Neuronal stem cell (in vitro differentiated cells): ENCODE measurements around the gene NALCN.

Source experiments
- DNase-seq: peaks from one replicate; pipeline ENCODE4 v3.0.0-alpha.2; 2013; ENCODE audit warnings: low spot score
- H2AFZ ChIP-seq: one replicate; pipeline ENCODE4 v1.6.1; 2013; ENCODE audit warnings: mild to moderate bottlenecking, low read length, inconsistent platforms
- H2AK5ac ChIP-seq: 2 replicates; pipeline ENCODE4 v1.6.1; 2013; ENCODE audit warnings: low read depth, mild to moderate bottlenecking, inconsistent platforms, low read length, moderate library complexity, mixed read lengths
- H2BK120ac ChIP-seq: 2 replicates; pipeline ENCODE4 v1.6.1; 2013; ENCODE audit warnings: low read depth, mild to moderate bottlenecking, inconsistent platforms, low read length, moderate library complexity, mixed read lengths
- H2BK12ac ChIP-seq: one replicate; pipeline ENCODE4 v1.6.1; 2013; ENCODE audit warnings: low read length, inconsistent platforms
- H2BK15ac ChIP-seq: 2 replicates; pipeline ENCODE4 v1.6.1; 2013; ENCODE audit warnings: mild to moderate bottlenecking, low read length, inconsistent platforms, mixed read lengths
- H2BK5ac ChIP-seq: one replicate; pipeline ENCODE4 v1.6.1; 2013; ENCODE audit warnings: inconsistent platforms, mild to moderate bottlenecking, low read length, moderate library complexity
- H3K14ac ChIP-seq: one replicate; pipeline ENCODE4 v1.6.1; 2013; ENCODE audit warnings: low read length, inconsistent platforms
- H3K18ac ChIP-seq: 2 replicates; pipeline ENCODE4 v1.6.1; 2013; ENCODE audit warnings: low read length, inconsistent platforms
- H3K23ac ChIP-seq: 2 replicates; pipeline ENCODE4 v1.6.1; 2013; ENCODE audit warnings: low read depth, mild to moderate bottlenecking, mixed read lengths, low read length, inconsistent platforms; ENCODE audit not compliant: poor library complexity
- H3K27ac ChIP-seq: replicated peaks from 3 replicates; pipeline ENCODE4 v1.5.1; 2013; ENCODE audit warnings: low read length, inconsistent platforms
- H3K27me3 ChIP-seq, 3 experiments: 2 replicates each; pipeline ENCODE4 v1.6.1; 2013; ENCODE audit warnings: low read length in 3 of 3, mild to moderate bottlenecking in 2 of 3, inconsistent platforms in 1 of 3, low read depth in 1 of 3, mixed read lengths in 1 of 3, moderate library complexity in 1 of 3; ENCODE audit not compliant: control insufficient read depth in 3 of 3, insufficient read depth in 3 of 3
- H3K36me3 ChIP-seq, 2 donors: replicated peaks in 1 of 2; 2 replicates each; pipeline ENCODE4 v1.6.1; 2013; ENCODE audit warnings: low read length in 2 of 2; ENCODE audit not compliant: control insufficient read depth in 2 of 2, insufficient read depth in 2 of 2
- H3K4ac ChIP-seq: 2 replicates; pipeline ENCODE4 v1.6.1; 2013; ENCODE audit warnings: inconsistent platforms, mild to moderate bottlenecking, low read length, moderate library complexity
- H3K4me1 ChIP-seq, 2 donors: 1 replicate in 1 of 2; 2 replicates in 1 of 2; pipeline ENCODE4 v1.6.1; 2013; ENCODE audit warnings: low read length in 2 of 2, low read depth in 1 of 2; ENCODE audit not compliant: control insufficient read depth in 2 of 2, insufficient read depth in 1 of 2
- H3K4me2 ChIP-seq: one replicate; pipeline ENCODE4 v1.6.1; 2013; ENCODE audit warnings: mild to moderate bottlenecking, low read length, inconsistent platforms; ENCODE audit not compliant: insufficient read depth, poor library complexity, severe bottlenecking
- H3K4me3 ChIP-seq, 2 donors: 2 replicates each; pipeline ENCODE4 v1.5.1; 2013; ENCODE audit warnings: low read length in 2 of 2, mild to moderate bottlenecking in 2 of 2, inconsistent platforms in 1 of 2, moderate library complexity in 1 of 2
- H3K79me1 ChIP-seq: one replicate; pipeline ENCODE4 v1.6.1; 2013; ENCODE audit warnings: low read depth, mild to moderate bottlenecking, inconsistent platforms, low read length, moderate library complexity
- H3K9ac ChIP-seq: one replicate; pipeline ENCODE4 v1.6.1; 2013; ENCODE audit warnings: mild to moderate bottlenecking, low read depth, low read length, inconsistent platforms; ENCODE audit not compliant: poor library complexity
- H3K9me3 ChIP-seq, 2 donors: replicated peaks in 1 of 2; 2 replicates each; pipeline versions ENCODE3 to v1.6.1; 2013; ENCODE audit warnings: low read length in 2 of 2, mild to moderate bottlenecking in 2 of 2, inconsistent platforms in 1 of 2, low read depth in 1 of 2, mixed read lengths in 1 of 2, moderate library complexity in 1 of 2; ENCODE audit not compliant: control insufficient read depth in 2 of 2, insufficient read depth in 1 of 2
- H4K8ac ChIP-seq: one replicate; pipeline ENCODE4 v1.6.1; 2013; ENCODE audit warnings: low read depth, mild to moderate bottlenecking, inconsistent platforms, low read length, moderate library complexity
- H4K91ac ChIP-seq: one replicate; pipeline ENCODE4 v1.6.1; 2013; ENCODE audit warnings: low read length, low read depth, mild to moderate bottlenecking, inconsistent platforms; ENCODE audit not compliant: poor library complexity
- WGBS, 2 donors: extraction: QIAGEN DNeasy Blood & Tissue Kit; methylation state at CpG; one replicate each; pipeline ENCODE4 v1.1.7; 2013; ENCODE audit warnings: missing lambda C conversion rate in 2 of 2, mixed read lengths in 1 of 2; ENCODE audit not compliant: insufficient read length in 2 of 2, insufficient replicate concordance in 1 of 2; ENCODE audit errors: extremely low coverage in 2 of 2; 5-methylcytosine and 5-hydroxymethylcytosine counted together

NALCN gene

DNA sequence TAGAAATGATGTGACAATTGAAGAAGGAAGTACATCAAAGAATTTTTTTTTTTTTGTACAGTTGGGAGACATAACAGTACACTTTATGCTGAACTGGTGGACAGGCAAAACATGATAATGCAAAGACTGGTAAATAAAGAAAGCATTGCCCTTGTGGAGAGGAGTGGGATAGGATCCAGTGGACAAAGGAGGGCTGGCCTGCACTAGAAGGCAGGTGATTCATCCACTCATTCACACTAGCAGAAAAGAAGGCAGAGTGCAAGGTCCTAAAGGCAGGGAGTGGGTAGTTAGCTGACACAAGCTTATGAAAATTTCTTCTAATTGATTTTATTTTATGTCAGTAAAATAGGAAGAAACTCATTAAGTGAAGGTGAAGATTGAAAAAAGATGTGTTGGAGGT is 17.6 kb upstream of the NALCN start:
- H3K9me3 ChIP-seq, result peaks cover 0 to 1% of the 10 kb centered on the region in 2 donors
- H3K4me3 ChIP-seq, result no peak overlapping the region
- no peak overlapping the region for H2BK120ac ChIP-seq
- H3K36me3 ChIP-seq, result no peaks in the 10 kb centered on the region
- no peak overlapping the region for H2AK5ac ChIP-seq
- H3K23ac ChIP-seq, result no peak overlapping the region
- no peak overlapping the region for H3K4me2 ChIP-seq
- H3K18ac ChIP-seq, result no peak overlapping the region
- H3K79me1 ChIP-seq, result no peaks in the 10 kb centered on the region
- H2AFZ ChIP-seq, result no peak overlapping the region
- no peak overlapping the region for H4K8ac ChIP-seq
- no peak overlapping the region for H3K27ac ChIP-seq
- H3K14ac ChIP-seq, result no peak overlapping the region
- DNase-seq, result no peak
- no peak overlapping the region for H3K9ac ChIP-seq
- H2BK15ac ChIP-seq, result no peak overlapping the region
- H2BK12ac ChIP-seq, result no peak overlapping the region
- H3K4ac ChIP-seq, result no peak overlapping the region
- H4K91ac ChIP-seq, result no peak overlapping the region
- H2BK5ac ChIP-seq, result no peak overlapping the region
- H3K27me3 ChIP-seq, result no peaks in the 10 kb centered on the region
- no peaks in the 10 kb centered on the region for H3K4me1 ChIP-seq

DNA sequence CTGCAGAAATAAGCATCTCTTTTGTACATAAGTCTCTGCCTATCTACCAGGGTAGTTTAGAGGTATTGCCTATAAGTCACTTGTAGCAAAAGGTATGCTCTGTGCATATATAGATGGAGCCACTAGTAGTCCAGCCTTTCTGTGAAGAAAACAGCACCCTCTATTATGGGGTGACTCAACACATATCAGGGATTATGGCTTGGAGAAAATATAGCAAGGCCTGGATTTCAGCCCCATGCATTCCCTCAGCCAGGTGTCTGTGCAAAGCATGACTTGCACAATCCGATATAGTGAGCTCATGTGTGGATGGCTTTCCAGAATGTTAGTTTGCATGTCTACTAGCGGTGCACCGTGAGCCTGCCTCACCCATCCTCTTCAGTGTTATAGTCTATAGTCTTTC is 13.4 kb upstream of the NALCN start:
- no peak overlapping the region for H2BK15ac ChIP-seq
- H2BK5ac ChIP-seq, result no peak overlapping the region
- H3K14ac ChIP-seq, result no peak overlapping the region
- H3K79me1 ChIP-seq, result no peaks in the 10 kb centered on the region
- H3K36me3 ChIP-seq, result no peaks in the 10 kb centered on the region
- no peak overlapping the region for H3K27ac ChIP-seq
- H4K8ac ChIP-seq, result no peak overlapping the region
- no peak overlapping the region for H2BK120ac ChIP-seq
- H3K23ac ChIP-seq, result no peak overlapping the region
- no peak overlapping the region for H3K18ac ChIP-seq
- H2AFZ ChIP-seq, result no peak overlapping the region
- H3K27me3 ChIP-seq, result no peaks in the 10 kb centered on the region
- H3K4me2 ChIP-seq, result no peak overlapping the region
- no peaks in the 10 kb centered on the region for H3K4me1 ChIP-seq
- no peak overlapping the region for H3K9ac ChIP-seq
- H3K4me3 ChIP-seq, result no peak overlapping the region
- no peak overlapping the region for H2BK12ac ChIP-seq
- H2AK5ac ChIP-seq, result no peak overlapping the region
- no peaks in the 10 kb centered on the region for H3K9me3 ChIP-seq
- DNase-seq, result no peak
- no peak overlapping the region for H3K4ac ChIP-seq
- no peak overlapping the region for H4K91ac ChIP-seq
- no CpG with 5 or more reads among the region's 3 CpGs for WGBS, 2 donors

DNA sequence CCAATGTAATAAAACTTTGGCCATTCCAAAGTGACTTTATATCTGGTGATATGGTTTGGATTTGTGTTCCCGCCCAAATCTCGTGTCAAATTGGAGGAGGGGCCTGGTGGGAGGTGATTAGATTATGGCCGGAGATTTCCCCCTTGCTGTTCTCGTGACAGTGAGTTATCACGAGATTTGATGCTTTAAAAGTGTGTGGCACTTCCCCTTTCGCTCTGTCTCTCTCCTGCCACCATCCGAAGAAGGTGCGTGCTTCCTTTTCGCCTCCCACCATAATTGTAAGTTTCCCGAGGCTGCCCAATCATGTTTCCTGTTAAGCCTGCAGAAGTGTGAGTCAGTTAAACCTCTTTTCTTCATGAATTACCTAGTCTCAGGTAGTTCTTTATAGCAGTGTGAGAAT is 9.3 kb upstream of the NALCN start:
- H3K27me3 ChIP-seq, result peaks cover 0 to 10% (median 0%) of the 10 kb centered on the region in 3 experiments
- no peak overlapping the region for H3K27ac ChIP-seq
- no peak for DNase-seq
- no peaks in the 10 kb centered on the region for H3K79me1 ChIP-seq
- H3K4me2 ChIP-seq, result no peak overlapping the region
- H2AK5ac ChIP-seq, result no peak overlapping the region
- no peak overlapping the region for H3K23ac ChIP-seq
- no peak overlapping the region for H3K14ac ChIP-seq
- WGBS, 2 donors, result no CpG with 5 or more reads among the region's 10 CpGs
- no peak overlapping the region for H2BK12ac ChIP-seq
- H4K8ac ChIP-seq, result no peak overlapping the region
- H4K91ac ChIP-seq, result no peak overlapping the region
- H2BK15ac ChIP-seq, result no peak overlapping the region
- no peak overlapping the region for H2BK5ac ChIP-seq
- H2BK120ac ChIP-seq, result no peak overlapping the region
- no peak overlapping the region for H3K4me3 ChIP-seq
- no peaks in the 10 kb centered on the region for H3K4me1 ChIP-seq
- no peak overlapping the region for H3K4ac ChIP-seq
- no peak overlapping the region for H3K9ac ChIP-seq
- H3K36me3 ChIP-seq, result no peaks in the 10 kb centered on the region
- no peak overlapping the region for H2AFZ ChIP-seq
- no peaks in the 10 kb centered on the region for H3K9me3 ChIP-seq
- H3K18ac ChIP-seq, result no peak overlapping the region

DNA sequence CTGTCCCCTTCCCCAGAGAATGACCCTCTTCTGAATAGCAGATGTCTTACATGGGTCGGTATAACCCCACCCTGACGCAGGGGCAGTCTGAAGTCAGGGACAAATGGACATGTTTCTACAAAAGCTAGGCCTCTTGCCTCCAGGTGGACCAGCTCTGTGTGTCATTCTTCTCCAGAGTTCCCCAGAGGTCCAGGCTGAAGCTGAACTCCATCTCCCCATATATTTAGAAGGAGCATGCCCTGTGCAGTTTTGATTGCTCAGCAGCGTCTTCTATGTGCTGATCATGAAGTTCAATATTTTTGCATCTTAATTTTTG is 8.8 kb upstream of the NALCN start:
- no peak overlapping the region for H2BK5ac ChIP-seq
- H3K36me3 ChIP-seq, result no peaks in the 10 kb centered on the region
- H2BK120ac ChIP-seq, result no peak overlapping the region
- peaks cover 0 to 10% (median 0%) of the 10 kb centered on the region in 3 experiments for H3K27me3 ChIP-seq
- no peaks in the 10 kb centered on the region for H3K4me1 ChIP-seq
- no peaks in the 10 kb centered on the region for H3K79me1 ChIP-seq
- no peak overlapping the region for H3K14ac ChIP-seq
- no peak for DNase-seq
- no peak overlapping the region for H3K4me2 ChIP-seq
- H4K91ac ChIP-seq, result no peak overlapping the region
- no peak overlapping the region for H4K8ac ChIP-seq
- no peak overlapping the region for H2AK5ac ChIP-seq
- no peak overlapping the region for H2AFZ ChIP-seq
- no CpG with 5 or more reads among the region's 3 CpGs for WGBS, 2 donors
- H3K18ac ChIP-seq, result no peak overlapping the region
- H3K9me3 ChIP-seq, result no peaks in the 10 kb centered on the region
- H3K27ac ChIP-seq, result no peak overlapping the region
- no peak overlapping the region for H3K4me3 ChIP-seq
- H3K4ac ChIP-seq, result no peak overlapping the region
- H2BK12ac ChIP-seq, result no peak overlapping the region
- H3K9ac ChIP-seq, result no peak overlapping the region
- no peak overlapping the region for H2BK15ac ChIP-seq
- H3K23ac ChIP-seq, result no peak overlapping the region
